Measurements from ENCODE around the gene MMP24. TPM values are rescaled to one million over a fixed set of nuclear protein-coding genes. Genes with fewer than 3 reads are reported as not detected.

The MMP24 gene
- polyA plus RNA-seq, 1 of the 3 experiments (the other 2 are of a cell fraction), result 18.1 TPM

- peak overlapping the region in 1 of 2 experiments; percentile 10; a peak in 1 of 4 replicates for H3K27ac ChIP-seq (ENCODE audit: low read depth in 2 of 2, low read length in 1 of 2)
- no peaks in the 10 kb centered on the region for H3K9me2 ChIP-seq
- H3K27me3 ChIP-seq (ENCODE audit: insufficient read depth), result no peaks in the 10 kb centered on the region
- no peak overlapping the region for H3K4me3 ChIP-seq (ENCODE audit: low read depth in 2 of 2, low read length in 1 of 2)
- no peaks in the 10 kb centered on the region for H3K79me2 ChIP-seq (ENCODE audit: insufficient read depth)
- H2AFZ ChIP-seq (ENCODE audit: low read depth), result no peak overlapping the region
- WGBS (ENCODE audit: low lambda C conversion rate), result 76% methylated on average over 12 of the region's 12 CpGs
- H3K4me1 ChIP-seq (ENCODE audit: control insufficient read depth in 1 of 2, insufficient read depth in 2 of 2, low read depth in 1 of 2, low read length in 1 of 2), result peaks cover 0 to 5% of the 10 kb centered on the region in 2 experiments; a peak in 2 of 4 replicates
- no peak overlapping the region; the same call in 1 of the 2 replicates for H3K4me2 ChIP-seq
- DNase-seq, result no peak
- no peak overlapping the region for H3K9ac ChIP-seq
- ChIA-PET CTCF (interaction anchor here (0.6 to 2.0 kb wide), 3 partner anchors 70 to 385 kb away, joined by 3 to 4 read pairs (median 3); no protein-coding TSS in a partner anchor), POLR2A (no interaction called here)
- H4K20me1 ChIP-seq (ENCODE audit: insufficient read depth), result no peaks in the 10 kb centered on the region
- TF ChIP-seq EP300 (IDR thresholded peaks at IDR 0.05; ENCODE audit: borderline replicate concordance in 1 of 2, low read depth in 1 of 2, low read length in 1 of 2), result 0 out of 4 replicates have a peak, but pooled peaks of 1 of the 2 experiments have one; percentile 41
- no peak for TF ChIP-seq CTCF (IDR thresholded peaks at IDR 0.05)
- peak; percentile 53 for TF ChIP-seq NFIC (IDR thresholded peaks at IDR 0.05; ENCODE audit: borderline replicate concordance)
- peak; percentile 38; the same call in 1 of the 2 replicates for TF ChIP-seq TCF12 (IDR thresholded peaks at IDR 0.05)
- TF ChIP-seq TEAD4 (IDR thresholded peaks at IDR 0.05; ENCODE audit: borderline replicate concordance, insufficient read depth), result 0 out of 2 replicates have a peak, but pooled peaks have one; percentile 11
- TF ChIP-seq JUND (IDR thresholded peaks at IDR 0.05), result peak; percentile 53
- no peak for TF ChIP-seq FOXM1 (IDR thresholded peaks at IDR 0.05; ENCODE audit: low read depth)
- TF ChIP-seq RXRA (IDR thresholded peaks at IDR 0.05; ENCODE audit: borderline replicate concordance, low read depth), result peak; percentile 26; the same call in 1 of the 2 replicates
- no peak for TF ChIP-seq RCOR1 (IDR thresholded peaks at IDR 0.05; ENCODE audit: low read length)
- TF ChIP-seq SIN3A (IDR thresholded peaks at IDR 0.05; ENCODE audit: borderline replicate concordance, low read depth, low read length), result no peak
- TF ChIP-seq EZH2phosphoT487 (IDR thresholded peaks at IDR 0.05; ENCODE audit: borderline replicate concordance, low read depth), result no peak
- TF ChIP-seq GABPA (IDR thresholded peaks at IDR 0.05; ENCODE audit: low read depth), result no peak
- peaks cover 5% of the 10 kb centered on the region for H3F3A ChIP-seq (replicated peaks; ENCODE audit: insufficient read depth)
- H3K36me3 ChIP-seq (replicated peaks in 1 of 2; ENCODE audit: control insufficient read depth in 1 of 2, insufficient read depth in 2 of 2, low read length in 1 of 2), result no peaks in the 10 kb centered on the region
- no peaks in the 10 kb centered on the region for H3K9me3 ChIP-seq
Measured at GRCh38 chr20:35215066-35215956, 11.2 kb upstream of the MMP24 start.

- Histone ChIP-seq H3K27ac (ENCODE audit: low read depth in 2 of 2, low read length in 1 of 2) (no peak overlapping the region), H3F3A (replicated peaks; ENCODE audit: insufficient read depth) (peaks cover 5% of the 10 kb centered on the region), H3K79me2 (ENCODE audit: insufficient read depth) (no peaks in the 10 kb centered on the region), H3K4me1 (ENCODE audit: control insufficient read depth in 1 of 2, insufficient read depth in 2 of 2, low read depth in 1 of 2, low read length in 1 of 2) (peaks cover 2 to 5% of the 10 kb centered on the region in 2 experiments; a peak in 2 of 4 replicates), H3K27me3 (ENCODE audit: insufficient read depth) (no peaks in the 10 kb centered on the region), H3K9me3 (no peaks in the 10 kb centered on the region), H3K9ac (no peak overlapping the region), H3K4me2 (no peak overlapping the region), H2AFZ (ENCODE audit: low read depth) (no peak overlapping the region), H4K20me1 (ENCODE audit: insufficient read depth) (no peaks in the 10 kb centered on the region), H3K36me3 (replicated peaks in 1 of 2; ENCODE audit: control insufficient read depth in 1 of 2, insufficient read depth in 2 of 2, low read length in 1 of 2) (no peaks in the 10 kb centered on the region), H3K9me2 (no peaks in the 10 kb centered on the region), H3K4me3 (ENCODE audit: low read depth in 2 of 2, low read length in 1 of 2) (no peak overlapping the region)
- ChIA-PET CTCF (interaction anchor here (0.7 to 2.5 kb wide), 10 partner anchors 8 to 447 kb away, joined by 3 to 9 read pairs (median 3); partner anchors contain the start of gene EDEM2), POLR2A (interaction anchor here (0.6 kb wide), 1 partner anchor 238 kb away, joined by 3 read pairs; no protein-coding TSS in a partner anchor)
- TF ChIP-seq EZH2phosphoT487 (IDR thresholded peaks at IDR 0.05; ENCODE audit: borderline replicate concordance, low read depth), result no peak
- no peak for TF ChIP-seq GATA2 (CRISPR knock-in tag; IDR thresholded peaks at IDR 0.05)
- no peak for TF ChIP-seq NFIC (IDR thresholded peaks at IDR 0.05; ENCODE audit: borderline replicate concordance)
- TF ChIP-seq REST (IDR thresholded peaks at IDR 0.05; ENCODE audit: low read depth, low read length), result no peak
- TF ChIP-seq TAF1 (IDR thresholded peaks at IDR 0.05; ENCODE audit: borderline replicate concordance, low read depth, low read length), result no peak
- no peak for TF ChIP-seq YY1 (IDR thresholded peaks at IDR 0.05; ENCODE audit: low read depth)
- 75% methylated on average over 5 of the region's 5 CpGs for whole genome bisulfite sequencing (ENCODE audit: low lambda C conversion rate)
- DNase-seq, result no peak
Measured at GRCh38 chr20:35216541-35216940, 9.9 kb upstream of the MMP24 start.

Data from SK-N-SH (cell line).